ENCODE results near the gene SLC16A5. TPM values are rescaled to one million over a fixed set of nuclear protein-coding genes. Genes with fewer than 3 reads are reported as not detected.

The SLC16A5 gene
- total RNA-seq, 1 experiment from 2014 or later = 70.2 TPM

- no TSS peak for BruUV-seq (replicated peaks)
- peaks cover 3% of the 10 kb centered on the region; the same call in 1 of the 2 replicates for H3K4me1 ChIP-seq (replicated peaks; ENCODE audit: insufficient read depth)
- H3K4me3 ChIP-seq = no peak overlapping the region
- TF ChIP-seq CTCF (conservative IDR thresholded peaks at IDR 0.05) (no peak), EZH2 (IDR thresholded peaks at IDR 0.05; ENCODE audit: low read depth) (no peak)
- H2AFZ ChIP-seq = no peak overlapping the region
- H3K9me2 ChIP-seq (ENCODE audit: insufficient read depth) = no peaks in the 10 kb centered on the region
- intact Hi-C loops (cut with micrococcal nuclease; ENCODE audit: unreplicated experiment) = no loop called here
- H3K9me3 ChIP-seq (ENCODE audit: insufficient read depth, low read depth) = no peaks in the 10 kb centered on the region
- H3K79me2 ChIP-seq (ENCODE audit: low read depth) = peaks cover 20% of the 10 kb centered on the region; the same call in 1 of the 2 replicates
- no peak overlapping the region for H3K4me2 ChIP-seq
- no peak for DNase-seq
- H4K20me1 ChIP-seq (ENCODE audit: insufficient read depth) = no peaks in the 10 kb centered on the region
- POLR2A ChIA-PET (ENCODE audit: unreplicated experiment) = interaction anchor here (0.6 kb wide), 1 partner anchor 24 kb away, joined by 8 read pairs; no protein-coding TSS in a partner anchor
- H3K27me3 ChIP-seq (ENCODE audit: insufficient read depth, low read depth) = no peaks in the 10 kb centered on the region
- CTCF ChIA-PET = interaction anchor here (1.6 kb wide), 1 partner anchor 85 kb away, joined by 3 read pairs; no protein-coding TSS in a partner anchor
- peaks cover 39% of the 10 kb centered on the region; the same call in 1 of the 2 replicates for H3F3A ChIP-seq (ENCODE audit: insufficient read depth, low read depth)
- no peak overlapping the region for H3K27ac ChIP-seq
- H3K36me3 ChIP-seq (ENCODE audit: low read depth) = no peaks in the 10 kb centered on the region
Measured at GRCh38 chr17:75116737-75117136, 29.0 kb downstream of the SLC16A5 start.

DNA sequence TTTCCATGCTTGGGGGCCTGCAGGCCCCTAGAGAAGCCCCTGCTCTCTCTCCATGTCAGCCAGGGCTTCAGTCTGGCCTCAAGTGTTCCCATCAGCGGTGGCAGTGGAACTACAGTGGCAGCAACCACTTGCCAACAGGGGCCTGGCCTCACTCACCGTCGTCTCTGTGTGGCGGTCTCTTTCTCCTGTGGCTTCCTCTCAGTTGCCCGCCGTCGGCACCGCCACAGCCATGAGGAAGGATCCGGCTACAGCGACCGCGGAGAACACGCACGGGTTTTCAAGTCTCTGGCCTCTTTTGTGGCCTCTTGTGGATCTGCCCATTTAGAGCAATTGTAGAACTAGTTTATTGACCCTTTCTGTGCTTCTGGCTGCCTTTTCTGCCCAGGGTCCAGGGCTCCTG lies 30.6 kb downstream of the SLC16A5 start:
- H3K9me2 ChIP-seq (ENCODE audit: insufficient read depth) = no peaks in the 10 kb centered on the region
- intact Hi-C loops (cut with micrococcal nuclease; ENCODE audit: unreplicated experiment) = no loop called here
- no peaks in the 10 kb centered on the region for H3K9me3 ChIP-seq (ENCODE audit: insufficient read depth, low read depth)
- TF ChIP-seq EZH2 (IDR thresholded peaks at IDR 0.05; ENCODE audit: low read depth) = no peak
- TF ChIP-seq CTCF (conservative IDR thresholded peaks at IDR 0.05) = no peak
- ChIA-PET POLR2A (ENCODE audit: unreplicated experiment) (no interaction called here), CTCF (no interaction called here)
- no peaks in the 10 kb centered on the region for H4K20me1 ChIP-seq (ENCODE audit: insufficient read depth)
- no peaks in the 10 kb centered on the region for H3K36me3 ChIP-seq (ENCODE audit: low read depth)
- DNase-seq = no peak
- BruUV-seq (replicated peaks) = no TSS peak
- no peaks in the 10 kb centered on the region for H3K27me3 ChIP-seq (ENCODE audit: insufficient read depth, low read depth)
- peaks cover 12% of the 10 kb centered on the region; the same call in 1 of the 2 replicates for H3K4me1 ChIP-seq (replicated peaks; ENCODE audit: insufficient read depth)
- no peak overlapping the region for H3K4me3 ChIP-seq
- peaks cover 40% of the 10 kb centered on the region; the same call in 1 of the 2 replicates for H3F3A ChIP-seq (ENCODE audit: insufficient read depth, low read depth)
- no peak overlapping the region for H2AFZ ChIP-seq
- H3K27ac ChIP-seq = no peak overlapping the region
- H3K79me2 ChIP-seq (ENCODE audit: low read depth) = peaks cover 19% of the 10 kb centered on the region; the same call in 1 of the 2 replicates
- H3K4me2 ChIP-seq = no peak overlapping the region

GRCh38 chr17:75124041-75124818 lies 36.5 kb downstream of the SLC16A5 start:
- no TSS peak for BruUV-seq (replicated peaks)
- H3K36me3 ChIP-seq (ENCODE audit: low read depth) = no peaks in the 10 kb centered on the region
- no peaks in the 10 kb centered on the region for H4K20me1 ChIP-seq (ENCODE audit: insufficient read depth)
- H3K4me3 ChIP-seq = peak overlapping the region; percentile 45; the same call in 1 of the 2 replicates
- peak overlapping the region; percentile 93 for H3K27ac ChIP-seq
- TF ChIP-seq CTCF (conservative IDR thresholded peaks at IDR 0.05) = no peak; the same call in 1 of the 2 replicates
- no peak for TF ChIP-seq EZH2 (IDR thresholded peaks at IDR 0.05; ENCODE audit: low read depth)
- H3K9me2 ChIP-seq (ENCODE audit: insufficient read depth) = no peaks in the 10 kb centered on the region
- ChIA-PET CTCF (interaction anchor here (0.6 to 2.3 kb wide), 5 partner anchors 9 to 82 kb away, joined by 3 to 13 read pairs (median 3); no protein-coding TSS in a partner anchor), POLR2A (ENCODE audit: unreplicated experiment) (interaction anchor here (0.5 to 1.2 kb wide), 6 partner anchors 10 to 402 kb away, joined by 3 to 12 read pairs (median 4); no protein-coding TSS in a partner anchor)
- peaks cover 69% of the 10 kb centered on the region for H3F3A ChIP-seq (ENCODE audit: insufficient read depth, low read depth)
- H3K9me3 ChIP-seq (ENCODE audit: insufficient read depth, low read depth) = no peaks in the 10 kb centered on the region
- H3K79me2 ChIP-seq (ENCODE audit: low read depth) = peaks cover 12% of the 10 kb centered on the region
- intact Hi-C loops (cut with micrococcal nuclease; ENCODE audit: unreplicated experiment) = loop anchor here (1.0 kb wide), 1 partner anchor 35 kb away; no protein-coding TSS in a partner anchor
- H3K27me3 ChIP-seq (ENCODE audit: insufficient read depth, low read depth) = no peaks in the 10 kb centered on the region
- peak overlapping the region; percentile 70; the same call in 1 of the 2 replicates for H2AFZ ChIP-seq
- peaks cover 39% of the 10 kb centered on the region for H3K4me1 ChIP-seq (replicated peaks; ENCODE audit: insufficient read depth)
- DNase-seq = peak; percentile 97
- peak overlapping the region; percentile 79 for H3K4me2 ChIP-seq

All from PC-9 (cell line).